Liver (tissue), 9 donors: ENCODE data around the gene SEC24C. TPM values are rescaled to one million over a fixed set of nuclear protein-coding genes. Genes with fewer than 3 reads are reported as not detected.

ENCODE experiments used
- DNase-seq: peaks from one replicate; pipeline ENCODE4 v3.0.0-alpha.2; 2017; ENCODE audit warnings: low spot score
- H3K27ac ChIP-seq, 2 donors: one replicate each; pipeline ENCODE4 v1.7.0; 2013; ENCODE audit warnings: inconsistent platforms in 2 of 2, low read length in 2 of 2, control low read depth in 1 of 2, low read depth in 1 of 2, mild to moderate bottlenecking in 1 of 2
- H3K27me3 ChIP-seq, 4 donors: one replicate each; pipeline versions ENCODE4 v1.6.1 to v1.7.0; 2013; ENCODE audit warnings: low read length in 3 of 4, inconsistent platforms in 1 of 4, mild to moderate bottlenecking in 1 of 4, moderate library complexity in 1 of 4; ENCODE audit not compliant: control insufficient read depth in 4 of 4, insufficient read depth in 4 of 4
- H3K36me3 ChIP-seq, 4 donors: one replicate each; pipeline versions ENCODE4 v1.6.1 to v1.7.0; 2013; ENCODE audit warnings: low read length in 3 of 4, mild to moderate bottlenecking in 3 of 4, low read depth in 1 of 4, moderate library complexity in 1 of 4; ENCODE audit not compliant: control insufficient read depth in 4 of 4, insufficient read depth in 3 of 4
- H3K4me1 ChIP-seq, 4 donors: one replicate each; pipeline versions ENCODE4 v1.6.1 to v1.7.0; 2013; ENCODE audit warnings: low read length in 3 of 4, mild to moderate bottlenecking in 3 of 4, moderate library complexity in 1 of 4; ENCODE audit not compliant: control insufficient read depth in 4 of 4, insufficient read depth in 4 of 4
- H3K4me3 ChIP-seq, 3 donors: one replicate each; pipeline versions ENCODE4 v1.6.1 to v1.7.0; 2013; ENCODE audit warnings: low read length in 3 of 3, control low read depth in 1 of 3, low read depth in 1 of 3, mild to moderate bottlenecking in 1 of 3
- H3K9ac ChIP-seq, 2 donors: one replicate each; pipeline ENCODE4 v1.7.0; 2013; ENCODE audit warnings: low read length in 2 of 2, mild to moderate bottlenecking in 2 of 2, moderate library complexity in 2 of 2, control low read depth in 1 of 2, low read depth in 1 of 2
- H3K9me3 ChIP-seq, 4 donors: one replicate each; pipeline versions ENCODE4 v1.6.1 to v1.7.0; 2013; ENCODE audit warnings: low read length in 3 of 4; ENCODE audit not compliant: control insufficient read depth in 4 of 4
- ATF3 ChIP-seq: IDR thresholded peaks from 2 replicates; pipeline ENCODE4 v1.6.1; 2016; ENCODE audit warnings: antibody characterized with exemption
- EGR1 ChIP-seq, 2 donors: IDR thresholded peaks; 2 replicates each; pipeline ENCODE4 v1.6.1; 2016 to 2018; ENCODE audit warnings: antibody characterized with exemption in 2 of 2, low read depth in 2 of 2
- FOXA1 ChIP-seq: IDR thresholded peaks from 2 replicates; pipeline ENCODE4 v1.6.1; 2016; ENCODE audit warnings: antibody characterized with exemption
- FOXA2 ChIP-seq: IDR thresholded peaks from 2 replicates; pipeline ENCODE4 v1.6.1; 2016; ENCODE audit warnings: antibody characterized with exemption
- GABPA ChIP-seq, 2 donors: IDR thresholded peaks in 1 of 2; conservative IDR thresholded peaks in 1 of 2; 2 replicates each; pipeline ENCODE4 v1.6.1; 2016; ENCODE audit warnings: antibody characterized with exemption in 2 of 2, mild to moderate bottlenecking in 1 of 2, moderate library complexity in 1 of 2
- HNF4A ChIP-seq, 2 donors: conservative IDR thresholded peaks; 2 replicates each; pipeline ENCODE4 v1.6.1; 2016; ENCODE audit warnings: antibody characterized with exemption in 2 of 2, mild to moderate bottlenecking in 2 of 2
- HNF4G ChIP-seq: IDR thresholded peaks from 2 replicates; pipeline ENCODE4 v1.6.1; 2016; ENCODE audit warnings: antibody characterized with exemption
- JUND ChIP-seq, 2 donors: IDR thresholded peaks; 2 replicates each; pipeline ENCODE4 v1.6.1; 2016; ENCODE audit warnings: antibody characterized with exemption in 2 of 2
- MAX ChIP-seq: IDR thresholded peaks from 2 replicates; pipeline ENCODE4 v1.6.1; 2016; ENCODE audit warnings: antibody characterized with exemption
- NR2F2 ChIP-seq: IDR thresholded peaks from 2 replicates; pipeline ENCODE4 v1.6.1; 2016; ENCODE audit warnings: antibody characterized with exemption
- RAD21 ChIP-seq, 2 donors: IDR thresholded peaks; 2 replicates each; pipeline ENCODE4 v1.6.1; 2016; ENCODE audit warnings: antibody characterized with exemption in 2 of 2, mild to moderate bottlenecking in 2 of 2
- RXRA ChIP-seq, 2 donors: IDR thresholded peaks; 2 replicates each; pipeline ENCODE4 v1.6.1; 2017 to 2018; ENCODE audit warnings: antibody characterized with exemption in 2 of 2, mild to moderate bottlenecking in 1 of 2
- SP1 ChIP-seq: IDR thresholded peaks from 2 replicates; pipeline ENCODE4 v1.6.1; 2018; ENCODE audit warnings: antibody characterized with exemption, mild to moderate bottlenecking
- TAF1 ChIP-seq: conservative IDR thresholded peaks from 2 replicates; pipeline ENCODE4 v1.6.1; 2016; ENCODE audit warnings: antibody characterized with exemption, mild to moderate bottlenecking
- YY1 ChIP-seq: IDR thresholded peaks from 2 replicates; pipeline ENCODE4 v1.6.1; 2016; ENCODE audit warnings: antibody characterized with exemption, mild to moderate bottlenecking
- WGBS: extraction: QIAGEN DNeasy Blood & Tissue Kit; methylation state at CpG from one replicate; pipeline ENCODE4 v1.1.7; 2013; 5-methylcytosine and 5-hydroxymethylcytosine counted together
- polyA plus RNA-seq, 2 donors: library from polyadenylated mRNA; stranded (reverse) in 1 of 2; unstranded in 1 of 2; fragments of 200-250 nt in 1 of 2; fragments of >200 nt in 1 of 2; fragmentation: Nextera tagmentation in 1 of 2; extraction: Ambion mirVana in 1 of 2; gene quantifications; one replicate each; pipeline versions ENCODE4 v1.2.1 to v1.2.3, GENCODE V29; 2013 to 2015
- total RNA-seq, 2 donors: library from RNA; depleted of rRNA; stranded (reverse); fragments of >200 nt; gene quantifications; one replicate each; pipeline ENCODE4 v1.2.3, GENCODE V29; 2014
- TF ChIP-seq, protein P1 (sequence below): fragments of 150-350 bp; IDR thresholded peaks from 2 replicates; pipeline ENCODE4 v1.5.1; 2017; ENCODE audit warnings: improper control_type of control experiment, low read depth, low read length; ENCODE audit not compliant: missing input control
- TF ChIP-seq, protein P2 (sequence below): IDR thresholded peaks from 2 replicates; pipeline ENCODE4 v1.6.1; 2016; ENCODE audit warnings: antibody characterized with exemption
- donor health status: healthy.
- donor health status: healthy.
- donor health status: healthy.
- donor health status: healthy.
- donor health status: healthy.

SEC24C gene
- total and polyA plus RNA-seq, 4 donors, result 15.0 to 48.1 (median 40.9) TPM

DNA sequence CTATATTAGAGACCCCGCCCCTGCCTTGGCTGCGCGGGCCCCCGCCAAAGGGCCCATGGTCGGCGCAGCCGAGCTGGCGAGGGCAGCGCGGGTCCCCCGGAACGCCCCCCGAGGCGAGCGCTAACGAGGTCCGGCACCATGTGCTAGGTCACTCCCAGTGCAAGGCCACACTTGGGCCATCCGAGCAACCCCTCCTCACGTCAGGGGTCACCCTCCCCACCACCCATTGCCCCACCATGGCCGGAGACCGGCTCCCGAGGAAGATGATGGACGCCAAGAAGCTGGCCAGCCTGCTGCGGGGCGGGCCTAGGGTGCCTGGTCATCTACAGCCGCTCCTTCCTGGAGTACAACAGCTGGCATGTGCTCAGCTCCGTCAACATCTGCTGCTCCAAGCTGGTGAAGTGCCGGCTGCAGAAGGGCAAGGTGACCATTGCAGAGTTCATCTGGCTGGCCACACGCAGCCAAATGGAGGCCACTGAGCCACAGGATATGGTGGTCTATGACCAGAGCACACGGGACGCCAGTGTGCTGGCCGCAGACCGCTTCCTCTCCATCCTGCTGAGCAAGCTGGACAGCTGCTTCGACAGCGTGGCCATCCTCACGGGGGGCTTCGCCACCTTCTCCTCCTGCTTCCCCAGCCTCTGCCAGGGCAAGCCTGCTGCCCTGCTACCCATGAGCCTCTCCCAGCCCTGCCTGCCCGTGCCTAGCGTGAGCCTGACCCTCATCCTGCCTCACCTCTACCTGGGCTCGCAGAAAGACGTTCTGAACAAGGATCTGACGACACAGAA, 12.4 kb upstream of the SEC24C start:
- DNase-seq, result no peak
- Histone ChIP-seq H3K27me3 (no peaks in the 10 kb centered on the region), H3K36me3 (peaks cover 2 to 16% (median 9%) of the 10 kb centered on the region in 4 donors), H3K9me3 (no peaks in the 10 kb centered on the region), H3K27ac (no peak overlapping the region), H3K4me1 (peaks cover 8 to 16% (median 12%) of the 10 kb centered on the region in 4 donors), H3K9ac (no peak overlapping the region), H3K4me3 (peak overlapping the region in 1 of 3 donors; percentile 28)
- 91% methylated on average over 42 of the region's 42 CpGs for WGBS
- TF ChIP-seq NR2F2 (no peak), EGR1 (IDR thresholded peaks at IDR 0.05; ENCODE audit: low read depth in 2 of 2) (no peak), RAD21 (IDR thresholded peaks at IDR 0.05) (no peak), HNF4A (conservative IDR thresholded peaks at IDR 0.05) (no peak), TAF1 (no peak), GABPA (IDR thresholded peaks at IDR 0.05 in 1 of 2, conservative IDR thresholded peaks at IDR 0.05 in 1 of 2) (no peak), HNF4G (no peak), RXRA (IDR thresholded peaks at IDR 0.05) (no peak), MAX (no peak), JUND (IDR thresholded peaks at IDR 0.05) (no peak), FOXA1 (no peak), FOXA2 (no peak), ATF3 (no peak)
- TF ChIP-seq, protein P1, sequence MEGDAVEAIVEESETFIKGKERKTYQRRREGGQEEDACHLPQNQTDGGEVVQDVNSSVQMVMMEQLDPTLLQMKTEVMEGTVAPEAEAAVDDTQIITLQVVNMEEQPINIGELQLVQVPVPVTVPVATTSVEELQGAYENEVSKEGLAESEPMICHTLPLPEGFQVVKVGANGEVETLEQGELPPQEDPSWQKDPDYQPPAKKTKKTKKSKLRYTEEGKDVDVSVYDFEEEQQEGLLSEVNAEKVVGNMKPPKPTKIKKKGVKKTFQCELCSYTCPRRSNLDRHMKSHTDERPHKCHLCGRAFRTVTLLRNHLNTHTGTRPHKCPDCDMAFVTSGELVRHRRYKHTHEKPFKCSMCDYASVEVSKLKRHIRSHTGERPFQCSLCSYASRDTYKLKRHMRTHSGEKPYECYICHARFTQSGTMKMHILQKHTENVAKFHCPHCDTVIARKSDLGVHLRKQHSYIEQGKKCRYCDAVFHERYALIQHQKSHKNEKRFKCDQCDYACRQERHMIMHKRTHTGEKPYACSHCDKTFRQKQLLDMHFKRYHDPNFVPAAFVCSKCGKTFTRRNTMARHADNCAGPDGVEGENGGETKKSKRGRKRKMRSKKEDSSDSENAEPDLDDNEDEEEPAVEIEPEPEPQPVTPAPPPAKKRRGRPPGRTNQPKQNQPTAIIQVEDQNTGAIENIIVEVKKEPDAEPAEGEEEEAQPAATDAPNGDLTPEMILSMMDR, result no peak
- TF ChIP-seq, protein P2, sequence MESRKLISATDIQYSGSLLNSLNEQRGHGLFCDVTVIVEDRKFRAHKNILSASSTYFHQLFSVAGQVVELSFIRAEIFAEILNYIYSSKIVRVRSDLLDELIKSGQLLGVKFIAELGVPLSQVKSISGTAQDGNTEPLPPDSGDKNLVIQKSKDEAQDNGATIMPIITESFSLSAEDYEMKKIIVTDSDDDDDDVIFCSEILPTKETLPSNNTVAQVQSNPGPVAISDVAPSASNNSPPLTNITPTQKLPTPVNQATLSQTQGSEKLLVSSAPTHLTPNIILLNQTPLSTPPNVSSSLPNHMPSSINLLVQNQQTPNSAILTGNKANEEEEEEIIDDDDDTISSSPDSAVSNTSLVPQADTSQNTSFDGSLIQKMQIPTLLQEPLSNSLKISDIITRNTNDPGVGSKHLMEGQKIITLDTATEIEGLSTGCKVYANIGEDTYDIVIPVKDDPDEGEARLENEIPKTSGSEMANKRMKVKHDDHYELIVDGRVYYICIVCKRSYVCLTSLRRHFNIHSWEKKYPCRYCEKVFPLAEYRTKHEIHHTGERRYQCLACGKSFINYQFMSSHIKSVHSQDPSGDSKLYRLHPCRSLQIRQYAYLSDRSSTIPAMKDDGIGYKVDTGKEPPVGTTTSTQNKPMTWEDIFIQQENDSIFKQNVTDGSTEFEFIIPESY, result no peak

- Histone ChIP-seq H3K4me1 (peaks cover 8 to 16% (median 12%) of the 10 kb centered on the region in 4 donors), H3K4me3 (no peak overlapping the region), H3K9ac (no peak overlapping the region), H3K27me3 (no peaks in the 10 kb centered on the region), H3K27ac (no peak overlapping the region), H3K36me3 (peaks cover 0 to 11% (median 5%) of the 10 kb centered on the region in 4 donors), H3K9me3 (no peaks in the 10 kb centered on the region)
- TF ChIP-seq HNF4A (conservative IDR thresholded peaks at IDR 0.05) (no peak), HNF4G (no peak), FOXA2 (no peak), EGR1 (IDR thresholded peaks at IDR 0.05; ENCODE audit: low read depth in 2 of 2) (no peak), NR2F2 (no peak), ATF3 (no peak), FOXA1 (no peak), SP1 (no peak), YY1 (no peak), RXRA (IDR thresholded peaks at IDR 0.05) (no peak), MAX (no peak)
- TF ChIP-seq, protein P1, result no peak
- TF ChIP-seq, protein P2, result no peak
- no peak for DNase-seq
- WGBS, result 97% methylated on average over 20 of the region's 20 CpGs
These were observed 11.7 kb upstream of the SEC24C start for GRCh38 chr10:73732426-73732825.
